Measurements from ENCODE around the gene TNRC18.

- TF ChIP-seq CTCF (IDR thresholded peaks at IDR 0.05): no peak
- TF ChIP-seq POLR2A (IDR thresholded peaks at IDR 0.05): no peak
These were observed 123.3 kb downstream of the TNRC18 start for GRCh38 chr7:5300366-5300765.

Data from esophagus squamous epithelium (tissue), 4 donors.